Stimulated activated CD4-positive, alpha-beta T cell treated with anti-CD3 and anti-CD28 coated beads, TNF-alpha, amount 100 ng/mL, for 24 hours (primary cell): Measurements from ENCODE around the gene MZT2A.
"Not testable (repeated sequence)": the region's sequence is repeated elsewhere in the genome, so short reads cannot be mapped to it uniquely, and the experiment has no call there.

ENCODE experiments used
- DNase-seq, 3 experiments: peaks; one replicate each; pipeline ENCODE4 v3.0.0-alpha.2; 2020; ENCODE audit warnings: low read depth in 3 of 3

The MZT2A gene

DNA sequence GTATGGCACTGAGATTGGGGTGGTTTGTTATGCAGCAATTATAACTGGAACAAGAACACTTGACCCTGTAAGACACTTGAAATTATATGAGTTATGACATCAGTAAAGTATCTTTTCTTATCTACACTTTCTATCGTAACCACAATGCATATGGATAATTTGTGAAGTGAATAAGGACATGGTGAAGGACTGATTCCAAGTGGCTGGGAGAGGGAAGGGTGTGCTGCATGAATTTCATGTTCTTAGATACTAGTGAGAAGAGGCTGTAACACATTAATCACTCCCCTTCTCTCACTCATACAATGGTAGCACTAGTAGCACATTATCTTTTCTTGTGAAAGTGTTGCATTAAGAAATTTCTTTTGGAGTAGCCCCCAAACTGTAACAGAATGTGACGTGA, 37.3 kb downstream of the MZT2A start:
- DNase-seq = not testable (repeated sequence)

DNA sequence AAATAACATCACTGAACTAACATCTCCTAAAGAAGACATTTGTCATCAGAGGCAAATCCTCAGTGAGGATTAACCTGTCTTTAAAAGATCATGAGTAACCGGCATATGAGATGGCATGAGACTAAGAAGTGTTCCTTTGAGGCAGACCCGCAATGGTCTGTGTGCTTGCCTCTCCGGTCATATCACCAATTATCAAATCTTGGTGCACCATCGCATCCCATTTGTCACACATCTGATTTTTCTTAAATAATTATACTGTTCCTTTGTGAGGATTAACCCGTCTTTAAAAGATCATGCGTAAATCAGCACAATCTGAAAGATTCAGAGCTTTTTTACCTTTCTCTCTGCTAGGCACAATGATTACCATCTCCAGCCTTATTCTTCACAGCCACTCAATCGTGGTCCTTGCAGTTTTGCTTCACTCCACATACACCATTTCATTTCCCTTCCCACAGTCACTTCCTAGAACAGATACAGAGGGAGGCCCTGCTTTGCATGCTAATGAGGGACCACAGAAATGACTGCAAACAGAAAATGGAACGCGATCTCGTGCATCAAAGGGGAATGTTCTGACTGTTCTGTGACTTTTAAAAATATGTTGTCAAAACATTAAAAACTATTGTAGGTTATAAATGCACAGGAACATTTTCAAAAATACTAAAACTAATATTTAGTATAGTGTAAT, 40.8 kb downstream of the MZT2A start:
- not testable (repeated sequence) for DNase-seq

DNA sequence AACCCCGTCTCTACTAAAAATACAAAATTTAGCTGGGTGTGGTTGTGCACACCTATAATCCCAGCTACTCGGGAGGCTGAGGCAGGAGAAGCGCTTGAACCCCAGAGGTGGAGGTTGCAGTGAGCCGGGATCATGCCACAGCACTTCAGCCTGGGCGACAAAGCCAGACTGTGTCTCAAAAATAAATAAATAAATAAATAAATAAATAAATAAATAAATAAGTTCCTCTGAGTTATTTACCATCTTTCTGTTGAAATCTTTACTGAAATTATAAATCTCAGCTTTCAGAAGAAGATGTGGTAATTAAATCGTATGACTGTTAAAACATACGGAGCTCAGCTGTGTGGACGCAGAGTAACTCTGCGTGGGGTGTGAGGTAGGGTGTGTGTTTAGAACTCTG, 44.2 kb downstream of the MZT2A start:
- not testable (repeated sequence) for DNase-seq

DNA sequence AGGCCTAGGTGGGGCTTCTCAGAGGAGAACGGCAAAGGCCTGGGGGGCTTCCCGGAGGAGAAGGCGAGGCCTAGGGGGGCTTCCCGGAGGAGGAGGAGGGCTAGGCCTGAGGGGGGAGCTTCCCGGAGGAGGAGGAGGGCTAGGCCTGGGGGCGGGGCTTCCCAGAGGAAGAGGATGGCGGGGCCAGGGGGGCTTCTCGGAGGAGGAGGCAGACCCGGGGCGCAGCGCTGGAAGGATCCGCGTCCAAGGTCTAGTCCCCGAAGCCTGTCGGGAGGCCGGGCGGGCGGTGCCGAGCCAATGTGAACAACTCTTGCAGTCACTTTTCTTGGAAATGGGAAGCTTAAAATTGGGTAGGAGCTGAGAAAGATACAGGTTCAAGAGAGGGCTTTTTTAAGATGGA, 46.3 kb downstream of the MZT2A start:
- no peak for DNase-seq

DNA sequence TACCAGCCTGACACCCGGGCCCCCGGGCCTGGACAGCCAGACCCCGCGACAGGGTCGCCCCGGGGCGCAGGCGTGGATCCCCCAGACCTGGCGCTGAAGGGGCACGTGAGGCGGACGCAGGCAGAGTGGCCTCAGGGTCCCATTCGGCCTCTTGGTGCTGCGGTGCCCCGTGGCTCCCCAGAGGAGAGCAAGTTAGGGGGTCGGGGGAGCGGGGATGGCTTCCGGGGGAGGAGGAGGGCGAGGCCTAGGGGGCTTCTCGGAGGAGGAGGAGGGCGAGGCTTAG, 46.7 kb downstream of the MZT2A start:
- not testable (repeated sequence) for DNase-seq

DNA sequence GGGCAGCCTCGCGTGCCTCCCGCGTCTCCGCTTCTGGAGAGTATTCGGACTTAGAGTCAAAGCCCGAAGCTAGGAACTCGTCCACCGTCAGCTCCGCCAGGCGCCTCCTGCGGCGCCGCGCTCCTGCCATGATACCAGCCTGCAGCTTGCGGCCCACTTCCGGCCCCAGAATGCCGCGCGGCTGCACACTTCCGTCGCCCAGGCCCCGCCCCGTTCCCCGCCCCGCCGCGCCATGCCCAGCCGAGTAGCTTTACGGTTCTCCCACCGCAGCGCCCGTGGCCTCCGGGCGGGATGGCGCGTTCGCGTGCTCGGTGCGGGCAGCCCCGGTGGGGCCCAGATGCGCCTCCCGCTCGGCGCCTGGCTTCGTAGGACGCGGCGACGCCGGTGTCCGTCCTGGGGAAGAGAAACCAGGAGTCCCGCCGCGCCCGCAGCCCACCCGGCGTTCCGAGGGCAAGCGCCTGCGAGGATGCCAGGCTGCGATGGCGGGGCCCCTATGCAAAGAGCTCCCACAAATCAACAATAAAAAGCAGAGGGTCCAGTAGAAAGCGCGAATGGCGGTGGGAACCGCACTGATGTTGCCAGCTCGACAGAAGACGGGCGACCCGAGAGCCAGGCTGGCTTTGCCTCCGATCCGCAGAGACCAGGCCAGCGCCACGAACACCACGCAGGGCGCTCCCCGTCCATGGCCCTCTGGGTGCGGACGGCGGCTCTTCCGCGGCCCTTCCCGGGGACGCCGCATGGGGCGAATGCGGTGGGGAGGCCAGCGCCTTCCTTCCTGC, 47.3 kb downstream of the MZT2A start:
- not testable (repeated sequence) for DNase-seq

DNA sequence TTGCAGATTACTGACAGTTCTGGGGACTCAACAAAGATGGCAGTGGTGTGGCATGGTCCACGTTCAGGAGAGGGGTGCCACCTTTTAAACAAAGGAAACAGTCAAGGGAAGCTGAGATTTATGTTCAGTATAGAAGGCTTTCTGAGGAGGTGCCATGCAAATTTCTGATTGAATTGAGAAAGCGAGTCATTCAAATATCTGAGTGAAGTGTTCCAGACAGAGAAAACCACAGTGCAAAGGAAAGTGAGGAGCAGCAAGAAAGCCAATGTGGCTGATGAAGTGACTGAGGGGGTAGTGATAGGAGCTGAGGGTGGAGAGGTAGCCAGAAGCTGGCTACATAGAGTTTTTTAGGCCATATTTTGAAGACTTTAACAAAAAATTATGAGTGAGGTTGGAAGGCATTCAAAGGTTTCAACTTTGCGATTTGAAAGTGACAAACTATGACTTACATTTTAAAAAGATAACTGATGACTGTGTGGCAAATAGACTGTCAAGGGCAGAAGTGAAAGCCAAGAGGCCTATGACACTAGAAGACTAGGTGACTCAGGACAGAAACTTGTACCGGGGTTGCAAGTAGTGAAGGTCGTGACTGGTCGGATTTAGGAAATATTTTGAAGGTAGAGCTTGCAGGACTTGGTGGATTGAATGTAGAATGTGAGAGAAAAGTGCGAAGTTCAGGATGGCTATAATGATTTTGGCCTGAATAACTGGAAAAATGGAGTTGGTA, 51.3 kb downstream of the MZT2A start:
- not testable (repeated sequence) for DNase-seq
